ENCODE results near the gene DLX3. TPM values are rescaled to one million over a fixed set of nuclear protein-coding genes. Genes with fewer than 3 reads are reported as not detected.

DLX3 gene
- polyA plus RNA-seq, 3 donors = not detected

DNA sequence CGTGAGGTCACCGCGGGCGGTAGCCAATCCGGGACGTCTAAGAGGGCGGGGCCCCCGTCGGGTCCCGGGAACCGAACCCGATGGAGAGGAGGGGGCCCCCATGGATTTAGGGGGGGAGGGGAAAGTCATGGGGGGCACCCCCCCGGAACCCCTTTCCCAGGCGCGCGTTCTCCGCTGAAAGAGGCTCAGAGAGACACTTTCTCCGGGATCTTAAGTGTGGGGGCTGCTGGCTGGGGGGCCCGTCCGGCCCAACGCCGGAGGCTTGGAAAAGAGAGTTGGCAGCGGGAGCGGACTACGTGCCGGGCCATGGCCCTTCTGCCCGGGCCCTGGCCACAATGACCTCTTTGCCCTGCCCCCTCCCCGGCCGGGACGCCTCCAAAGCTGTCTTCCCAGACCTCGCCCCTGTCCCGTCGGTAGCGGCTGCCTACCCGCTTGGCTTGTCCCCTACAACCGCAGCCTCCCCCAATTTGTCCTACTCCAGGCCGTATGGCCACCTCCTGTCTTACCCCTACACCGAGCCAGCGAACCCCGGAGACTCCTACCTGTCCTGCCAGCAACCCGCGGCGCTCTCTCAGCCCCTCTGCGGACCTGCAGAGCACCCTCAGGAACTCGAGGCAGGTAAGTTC is 25.8 kb downstream of the DLX3 start, which contains the start of gene DLX4:
TSS of gene DLX4 (plus strand) at position 57 of the 626 bp plus-strand sequence. CDS start at position 336, 279 bp downstream.
- Mint-ChIP-seq H3K4me1 (peaks cover 75% of the 10 kb centered on the region), H3K9me3 (peaks cover 0 to 37% (median 16%) of the 10 kb centered on the region in 7 donors), H3K27ac (peak within 1 kb of the TSS; percentile 37 to 97 (median 93)), H3K36me3 (peaks cover 17 to 33% of the 10 kb centered on the region in 2 donors), H3K4me3 (peak within 1 kb of the TSS; percentile 93 to 96), H3K27me3 (ENCODE audit: low read depth in 3 of 3) (peaks cover 68 to 87% (median 80%) of the 10 kb centered on the region in 3 donors)
- Histone ChIP-seq H3K27ac (ENCODE audit: low read depth in 1 of 2, low read length in 2 of 2) (peak within 1 kb of the TSS; percentile 40 to 85), H3K9me3 (replicated peaks in 1 of 2; ENCODE audit: control insufficient read depth in 1 of 2, insufficient read depth in 1 of 2, low read length in 2 of 2) (peaks cover 0 to 33% of the 10 kb centered on the region in 2 donors), H3K36me3 (replicated peaks in 1 of 2; ENCODE audit: control insufficient read depth in 1 of 2, insufficient read depth in 2 of 2, low read length in 2 of 2) (no peaks in the 10 kb centered on the region), H2AFZ (ENCODE audit: insufficient read depth, low read depth, low read length, poor library complexity, severe bottlenecking) (peak within 1 kb of the TSS; percentile 81), H3K27me3 (ENCODE audit: control insufficient read depth in 2 of 2, insufficient read depth in 2 of 2, low read length in 2 of 2) (peaks cover 55 to 76% of the 10 kb centered on the region in 2 donors), H4K20me1 (ENCODE audit: insufficient read depth, low read length) (no peaks in the 10 kb centered on the region), H3K79me2 (ENCODE audit: insufficient read depth, low read length) (no peaks in the 10 kb centered on the region), H3K4me1 (ENCODE audit: control insufficient read depth in 1 of 2, insufficient read depth in 2 of 2, low read length in 2 of 2) (peaks cover 68 to 70% of the 10 kb centered on the region in 2 donors), H3K9ac (ENCODE audit: insufficient read depth, low read length, poor library complexity, severe bottlenecking) (peak within 1 kb of the TSS; percentile 67), H3K4me2 (replicated peaks; ENCODE audit: extremely low read depth, low read length, poor library complexity, severe bottlenecking) (peak within 1 kb of the TSS; percentile 96), H3K4me3 (replicated peaks in 1 of 3; ENCODE audit: low read depth in 2 of 3, low read length in 3 of 3) (peak within 1 kb of the TSS; percentile 44 to 88 (median 81))
- intact Hi-C loops (cut with micrococcal nuclease) = no loop called here
- TF ChIP-seq, protein P1, sequence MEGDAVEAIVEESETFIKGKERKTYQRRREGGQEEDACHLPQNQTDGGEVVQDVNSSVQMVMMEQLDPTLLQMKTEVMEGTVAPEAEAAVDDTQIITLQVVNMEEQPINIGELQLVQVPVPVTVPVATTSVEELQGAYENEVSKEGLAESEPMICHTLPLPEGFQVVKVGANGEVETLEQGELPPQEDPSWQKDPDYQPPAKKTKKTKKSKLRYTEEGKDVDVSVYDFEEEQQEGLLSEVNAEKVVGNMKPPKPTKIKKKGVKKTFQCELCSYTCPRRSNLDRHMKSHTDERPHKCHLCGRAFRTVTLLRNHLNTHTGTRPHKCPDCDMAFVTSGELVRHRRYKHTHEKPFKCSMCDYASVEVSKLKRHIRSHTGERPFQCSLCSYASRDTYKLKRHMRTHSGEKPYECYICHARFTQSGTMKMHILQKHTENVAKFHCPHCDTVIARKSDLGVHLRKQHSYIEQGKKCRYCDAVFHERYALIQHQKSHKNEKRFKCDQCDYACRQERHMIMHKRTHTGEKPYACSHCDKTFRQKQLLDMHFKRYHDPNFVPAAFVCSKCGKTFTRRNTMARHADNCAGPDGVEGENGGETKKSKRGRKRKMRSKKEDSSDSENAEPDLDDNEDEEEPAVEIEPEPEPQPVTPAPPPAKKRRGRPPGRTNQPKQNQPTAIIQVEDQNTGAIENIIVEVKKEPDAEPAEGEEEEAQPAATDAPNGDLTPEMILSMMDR (IDR thresholded peaks at IDR 0.05) = no peak
- 2% methylated on average over 39 of the region's 45 CpGs for WGBS (ENCODE audit: insufficient coverage)
- no peak for DNase-seq

DNA sequence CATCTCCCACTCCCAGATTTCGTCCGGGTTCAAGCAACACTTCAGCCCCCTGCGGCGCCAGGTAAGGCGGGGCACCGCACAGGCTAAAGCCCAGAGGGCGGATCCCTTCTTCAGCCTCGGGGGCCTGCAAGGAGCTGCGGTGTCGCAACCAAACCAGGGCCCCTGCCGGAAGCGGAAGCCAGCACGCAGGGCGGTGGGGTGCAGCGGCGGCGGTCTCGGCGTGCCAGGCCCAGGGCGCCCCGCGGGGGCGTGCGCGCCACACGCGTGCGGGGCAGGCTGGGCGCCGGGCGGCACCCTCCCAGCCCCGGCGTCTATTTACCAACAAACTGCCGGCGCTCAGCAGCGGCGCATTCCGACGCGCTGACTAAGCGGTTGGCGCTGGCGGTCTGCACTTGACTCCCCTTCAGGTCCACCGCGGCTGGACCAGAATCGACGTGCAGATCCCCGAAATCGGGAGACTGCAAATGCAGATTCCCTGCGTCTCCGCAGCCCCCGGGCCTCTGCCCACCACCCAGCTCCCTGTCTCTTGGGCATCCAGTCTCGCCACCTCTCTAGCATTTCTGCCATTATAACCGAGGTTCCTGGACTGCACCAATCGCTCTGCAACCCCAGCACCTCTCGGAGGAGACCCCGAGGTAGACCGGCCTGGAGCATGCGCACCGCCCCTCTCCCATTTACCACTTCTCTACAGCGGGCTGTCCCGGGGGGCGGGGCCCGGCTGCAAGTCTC is 26.5 kb downstream of the DLX3 start:
- Histone ChIP-seq H3K4me1 (ENCODE audit: control insufficient read depth in 1 of 2, insufficient read depth in 2 of 2, low read length in 2 of 2) (peaks cover 75 to 77% of the 10 kb centered on the region in 2 donors), H3K9me3 (replicated peaks in 1 of 2; ENCODE audit: control insufficient read depth in 1 of 2, insufficient read depth in 1 of 2, low read length in 2 of 2) (peaks cover 0 to 39% of the 10 kb centered on the region in 2 donors), H4K20me1 (ENCODE audit: insufficient read depth, low read length) (no peaks in the 10 kb centered on the region), H3K9ac (ENCODE audit: insufficient read depth, low read length, poor library complexity, severe bottlenecking) (peak overlapping the region; percentile 67), H3K36me3 (replicated peaks in 1 of 2; ENCODE audit: control insufficient read depth in 1 of 2, insufficient read depth in 2 of 2, low read length in 2 of 2) (no peaks in the 10 kb centered on the region), H2AFZ (ENCODE audit: insufficient read depth, low read depth, low read length, poor library complexity, severe bottlenecking) (peak overlapping the region; percentile 81), H3K27ac (ENCODE audit: low read depth in 1 of 2, low read length in 2 of 2) (peak overlapping the region; percentile 40 to 85), H3K4me2 (replicated peaks; ENCODE audit: extremely low read depth, low read length, poor library complexity, severe bottlenecking) (peak overlapping the region; percentile 96), H3K4me3 (replicated peaks in 1 of 3; ENCODE audit: low read depth in 2 of 3, low read length in 3 of 3) (peak overlapping the region; percentile 44 to 88 (median 81)), H3K27me3 (ENCODE audit: control insufficient read depth in 2 of 2, insufficient read depth in 2 of 2, low read length in 2 of 2) (peaks cover 55 to 76% of the 10 kb centered on the region in 2 donors), H3K79me2 (ENCODE audit: insufficient read depth, low read length) (no peaks in the 10 kb centered on the region)
- Mint-ChIP-seq H3K9me3 (peaks cover 0 to 44% (median 22%) of the 10 kb centered on the region in 7 donors), H3K36me3 (peaks cover 22 to 38% of the 10 kb centered on the region in 2 donors), H3K4me3 (peak overlapping the region; percentile 93 to 96), H3K27me3 (ENCODE audit: low read depth in 3 of 3) (peaks cover 68 to 87% (median 80%) of the 10 kb centered on the region in 3 donors), H3K27ac (peak overlapping the region; percentile 37 to 97 (median 93)), H3K4me1 (peaks cover 82% of the 10 kb centered on the region)
- under 1% methylated on average over 54 of the region's 64 CpGs for WGBS (ENCODE audit: insufficient coverage)
- peak; percentile 60 to 77 (median 76) for DNase-seq
- intact Hi-C loops (cut with micrococcal nuclease) = no loop called here
- TF ChIP-seq, protein P1 (IDR thresholded peaks at IDR 0.05) = no peak
